Muscle of leg (tissue), 11 donors: ENCODE measurements around the gene ANTXR1. TPM values are rescaled to one million over a fixed set of nuclear protein-coding genes. Genes with fewer than 3 reads are reported as not detected.

ENCODE experiments used
- DNase-seq: peaks from one replicate; pipeline ENCODE4 v3.0.0; 2013
- H3K27ac ChIP-seq: one replicate; pipeline ENCODE4 v1.5.1; 2013; ENCODE audit warnings: mild to moderate bottlenecking, low read length, control low read depth
- H3K27me3 ChIP-seq: one replicate; pipeline ENCODE4 v1.6.1; 2013; ENCODE audit warnings: low read length; ENCODE audit not compliant: control insufficient read depth, insufficient read depth
- H3K36me3 ChIP-seq: one replicate; pipeline ENCODE4 v1.6.1; 2013; ENCODE audit warnings: low read length; ENCODE audit not compliant: control insufficient read depth, insufficient read depth
- H3K4me1 ChIP-seq: one replicate; pipeline ENCODE4 v1.6.1; 2013; ENCODE audit warnings: low read length; ENCODE audit not compliant: control insufficient read depth, insufficient read depth
- H3K4me3 ChIP-seq: one replicate; pipeline ENCODE4 v1.5.1; 2013; ENCODE audit warnings: low read length, control low read depth
- H3K9me3 ChIP-seq: replicated peaks from 2 replicates; pipeline ENCODE4 v1.6.1; 2013; ENCODE audit warnings: low read depth, low read length; ENCODE audit not compliant: control insufficient read depth
- WGBS: methylation state at CpG from one replicate; pipeline ENCODE4 v1.1.5; 2013; ENCODE audit warnings: missing lambda C conversion rate; ENCODE audit not compliant: insufficient coverage; 5-methylcytosine and 5-hydroxymethylcytosine counted together
- polyA plus RNA-seq, 8 donors: library from polyadenylated mRNA; unstranded; fragments of 120-200 nt; gene quantifications; one replicate each; pipeline versions ENCODE4 v1.2.1 to v1.2.3, GENCODE V29; 2013; ENCODE audit warnings: inconsistent platforms in 1 of 8, low replicate concordance in 1 of 8; ENCODE audit not compliant: insufficient read length in 8 of 8, insufficient read depth in 1 of 8
- total RNA-seq: library from RNA; stranded (reverse); fragments of 120-200 nt; gene quantifications from one replicate; pipeline ENCODE4 v1.2.4, GENCODE V29; 2013

The ANTXR1 gene
- total and polyA plus RNA-seq, 9 donors = 84.4 to 187 (median 133) TPM

DNA sequence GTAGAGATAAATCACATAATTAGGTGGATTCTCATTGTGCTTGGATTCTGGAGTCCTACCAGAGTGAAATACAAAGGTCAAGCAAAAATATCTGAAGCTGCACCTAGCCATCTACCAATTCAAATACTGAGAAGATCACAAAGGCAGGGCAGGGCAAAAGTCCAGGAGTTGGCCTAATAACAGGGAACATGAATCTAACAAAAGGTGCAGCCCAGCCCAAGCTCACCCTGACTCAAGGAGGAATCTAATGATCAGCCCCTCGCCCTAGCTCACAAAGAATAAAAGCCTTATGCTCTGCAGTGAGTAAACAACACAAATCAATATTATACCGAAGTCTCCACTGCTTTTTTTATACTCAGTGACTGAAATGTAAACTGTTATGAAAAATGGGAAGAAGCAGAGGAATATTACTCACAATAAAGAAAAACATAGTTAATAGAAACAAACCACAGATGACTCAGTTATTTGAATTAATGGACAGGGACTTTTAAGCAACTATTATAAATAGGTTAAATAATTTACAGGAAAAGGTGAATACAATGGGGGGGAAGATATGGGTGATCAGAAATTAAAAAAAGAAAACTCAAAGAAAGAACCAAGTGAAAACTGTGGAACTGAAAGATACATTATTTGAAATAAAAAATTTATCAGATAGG, 49.5 kb downstream of the ANTXR1 start:
- H3K4me1 ChIP-seq = peaks cover 10% of the 10 kb centered on the region
- DNase-seq = no peak
- H3K27ac ChIP-seq = no peak overlapping the region
- WGBS = no CpG with 5 or more reads among the region's 2 CpGs
- no peak overlapping the region for H3K4me3 ChIP-seq
- peaks cover 13% of the 10 kb centered on the region for H3K9me3 ChIP-seq
- no peaks in the 10 kb centered on the region for H3K27me3 ChIP-seq
- H3K36me3 ChIP-seq = peaks cover 6% of the 10 kb centered on the region

DNA sequence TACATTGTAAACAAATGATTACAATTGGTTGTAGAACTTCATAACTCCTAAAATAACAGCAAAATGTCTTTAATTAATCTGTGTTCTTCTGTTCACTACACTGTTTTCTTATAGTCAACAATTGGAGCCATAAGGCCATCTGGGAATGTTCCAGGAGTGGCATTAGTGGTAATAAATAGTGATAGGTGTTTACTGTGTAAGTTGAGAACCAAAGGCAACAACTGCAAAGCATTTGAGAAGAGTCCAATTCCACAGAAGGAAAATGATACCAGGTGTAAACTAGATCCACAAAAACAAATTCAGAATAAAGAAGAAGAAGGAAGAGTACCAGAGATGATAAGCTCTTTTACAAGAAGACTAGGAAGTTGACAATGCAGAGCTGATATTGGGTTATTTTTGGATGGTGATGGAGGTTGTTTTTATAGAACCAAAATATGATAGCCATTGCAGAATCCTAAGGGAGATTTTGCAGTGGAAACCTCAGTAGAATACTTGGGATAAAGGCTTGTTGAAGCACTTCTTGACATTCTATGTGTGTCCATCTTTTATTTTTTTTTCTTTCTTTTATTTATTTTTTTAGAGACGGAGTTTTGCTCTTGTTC, 52.9 kb downstream of the ANTXR1 start:
- H3K36me3 ChIP-seq = peaks cover 9% of the 10 kb centered on the region
- peaks cover 8% of the 10 kb centered on the region for H3K9me3 ChIP-seq
- H3K27ac ChIP-seq = no peak overlapping the region
- H3K4me1 ChIP-seq = peaks cover 7% of the 10 kb centered on the region
- 100% methylated on average over 1 of the region's 1 CpG for WGBS
- H3K4me3 ChIP-seq = no peak overlapping the region
- no peaks in the 10 kb centered on the region for H3K27me3 ChIP-seq
- peak; percentile 31 for DNase-seq

DNA sequence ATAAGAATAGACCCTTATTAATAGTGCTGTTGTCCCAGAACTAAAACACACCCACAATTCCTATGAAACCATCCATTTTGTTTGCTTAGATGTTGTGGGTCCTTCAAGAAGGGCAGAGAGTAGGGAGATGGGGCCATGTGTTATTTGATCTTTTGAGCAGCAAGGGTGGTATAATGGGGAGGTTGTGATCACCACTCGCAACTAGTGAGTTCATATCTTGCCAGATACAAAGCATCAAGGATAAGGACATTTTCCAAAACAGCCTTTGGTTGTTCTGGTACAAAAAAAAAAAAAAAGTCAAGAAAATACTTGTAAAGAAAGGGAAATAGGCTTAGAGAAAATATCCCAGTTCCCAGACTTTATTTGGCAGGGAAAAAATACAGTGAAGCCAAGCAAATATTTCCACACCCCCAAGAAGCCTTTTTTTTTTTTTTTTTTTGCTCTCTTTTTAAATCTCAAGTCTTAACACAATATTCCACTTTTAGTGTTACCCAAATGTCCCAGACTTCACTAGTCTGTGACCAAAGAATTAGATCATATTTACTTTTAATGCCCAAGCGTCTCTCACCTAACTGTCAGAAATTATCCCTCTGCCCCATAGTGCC, 54.1 kb downstream of the ANTXR1 start:
- Histone ChIP-seq H3K27ac (peak overlapping the region; percentile 37), H3K4me3 (no peak overlapping the region), H3K4me1 (peaks cover 7% of the 10 kb centered on the region), H3K9me3 (peaks cover 8% of the 10 kb centered on the region), H3K36me3 (peaks cover 8% of the 10 kb centered on the region), H3K27me3 (no peaks in the 10 kb centered on the region)
- 78% methylated on average over 1 of the region's 2 CpGs for WGBS
- peak; percentile 87 for DNase-seq

- no peak overlapping the region for H3K27ac ChIP-seq
- peaks cover 8% of the 10 kb centered on the region for H3K9me3 ChIP-seq
- peaks cover 12% of the 10 kb centered on the region for H3K36me3 ChIP-seq
- H3K4me1 ChIP-seq = peaks cover 7% of the 10 kb centered on the region
- no peaks in the 10 kb centered on the region for H3K27me3 ChIP-seq
- no peak for DNase-seq
- no peak overlapping the region for H3K4me3 ChIP-seq
These were observed 54.9 kb downstream of the ANTXR1 start for GRCh38 chr2:69067866-69068265.

- H3K4me3 ChIP-seq = no peak overlapping the region
- no peak for DNase-seq
- no CpG with 5 or more reads among the region's 3 CpGs for WGBS
- no peak overlapping the region for H3K27ac ChIP-seq
- H3K4me1 ChIP-seq = peaks cover 7% of the 10 kb centered on the region
- H3K36me3 ChIP-seq = peaks cover 22% of the 10 kb centered on the region
- H3K9me3 ChIP-seq = no peaks in the 10 kb centered on the region
- no peaks in the 10 kb centered on the region for H3K27me3 ChIP-seq
These were observed 58.0 kb downstream of the ANTXR1 start for GRCh38 chr2:69070969-69071368.

GRCh38 chr2:69073928-69074570, 61.1 kb downstream of the ANTXR1 start:
- H3K4me1 ChIP-seq = no peaks in the 10 kb centered on the region
- H3K36me3 ChIP-seq = peaks cover 42% of the 10 kb centered on the region
- no peaks in the 10 kb centered on the region for H3K27me3 ChIP-seq
- WGBS = no CpG with 5 or more reads among the region's 1 CpG
- H3K4me3 ChIP-seq = no peak overlapping the region
- no peak for DNase-seq
- H3K27ac ChIP-seq = no peak overlapping the region
- no peaks in the 10 kb centered on the region for H3K9me3 ChIP-seq

DNA sequence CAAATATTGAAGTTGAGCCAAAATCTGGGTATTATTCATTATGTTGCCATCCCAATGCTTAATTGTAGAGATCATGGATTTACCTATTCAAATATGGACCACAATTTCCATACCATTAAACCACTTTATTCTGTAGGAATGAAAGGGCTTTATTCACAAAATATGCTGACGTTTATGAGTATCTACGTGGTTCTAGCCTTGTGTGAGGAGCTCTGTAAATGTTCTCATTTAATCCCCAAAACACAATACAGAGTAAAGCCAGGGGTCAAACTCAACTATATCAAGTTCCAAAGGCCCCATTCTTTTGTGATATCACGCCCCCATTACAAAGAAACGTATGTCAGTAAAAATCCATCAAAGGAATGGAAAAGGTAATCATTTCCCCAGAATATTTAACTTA, 61.9 kb downstream of the ANTXR1 start:
- no peak for DNase-seq
- no peaks in the 10 kb centered on the region for H3K27me3 ChIP-seq
- H3K27ac ChIP-seq = no peak overlapping the region
- no peaks in the 10 kb centered on the region for H3K9me3 ChIP-seq
- WGBS = no CpG with 5 or more reads among the region's 4 CpGs
- peaks cover 48% of the 10 kb centered on the region for H3K36me3 ChIP-seq
- no peak overlapping the region for H3K4me3 ChIP-seq
- H3K4me1 ChIP-seq = no peaks in the 10 kb centered on the region

- WGBS = no CpG with 5 or more reads among the region's 1 CpG
- Histone ChIP-seq H3K4me1 (no peaks in the 10 kb centered on the region), H3K27ac (no peak overlapping the region), H3K27me3 (no peaks in the 10 kb centered on the region), H3K9me3 (no peaks in the 10 kb centered on the region), H3K36me3 (peaks cover 47% of the 10 kb centered on the region), H3K4me3 (no peak overlapping the region)
- DNase-seq = no peak
These were observed 62.5 kb downstream of the ANTXR1 start for GRCh38 chr2:69075486-69075885.

DNA sequence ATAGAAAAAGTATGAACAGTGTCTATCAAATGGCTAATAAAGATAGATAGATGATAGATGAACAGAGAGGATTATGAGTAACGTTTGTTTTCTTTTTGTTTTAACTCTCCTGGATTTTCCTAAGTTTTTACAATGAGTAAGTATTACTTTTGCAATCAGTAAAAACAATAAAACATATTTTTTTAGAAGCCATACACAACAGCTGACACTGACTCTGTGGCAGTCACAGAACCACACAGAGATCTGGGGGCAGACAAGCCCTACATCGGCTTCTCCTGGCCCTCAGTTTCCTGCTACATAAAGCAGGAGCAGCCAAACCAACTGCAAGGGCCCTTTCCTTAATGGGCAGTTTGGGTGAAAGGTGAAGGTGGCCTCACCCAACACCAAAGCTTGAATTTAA, 63.6 kb downstream of the ANTXR1 start:
- Histone ChIP-seq H3K9me3 (no peaks in the 10 kb centered on the region), H3K27me3 (no peaks in the 10 kb centered on the region), H3K27ac (no peak overlapping the region), H3K4me3 (no peak overlapping the region), H3K4me1 (no peaks in the 10 kb centered on the region), H3K36me3 (peaks cover 54% of the 10 kb centered on the region)
- DNase-seq = no peak
- no CpG with 5 or more reads among the region's 2 CpGs for WGBS

GRCh38 chr2:69077252-69077950, 64.4 kb downstream of the ANTXR1 start:
- Histone ChIP-seq H3K4me3 (no peak overlapping the region), H3K27ac (no peak overlapping the region), H3K36me3 (peaks cover 62% of the 10 kb centered on the region), H3K27me3 (no peaks in the 10 kb centered on the region), H3K9me3 (no peaks in the 10 kb centered on the region), H3K4me1 (no peaks in the 10 kb centered on the region)
- peak; percentile 43 for DNase-seq
- 72% methylated on average over 9 of the region's 10 CpGs for WGBS
